OCI-LY7 (cell line): ENCODE data around the gene HDAC9.

Source experiments
- CTCF ChIP-seq: fragments of 200-600 bp; sonication (generic); conservative IDR thresholded peaks from 2 replicates; pipeline ENCODE4 v1.5.1; 2014; ENCODE audit warnings: mild to moderate bottlenecking, antibody characterized with exemption, low read length, moderate library complexity, mixed read lengths
- EZH2phosphoT487 ChIP-seq: fragments of 200-600 bp; sonication (generic); IDR thresholded peaks from 2 replicates; pipeline ENCODE4 v1.6.1; 2018; ENCODE audit warnings: low read depth, borderline replicate concordance, mild to moderate bottlenecking, mixed run types, antibody characterized with exemption, low read length, moderate library complexity, mixed read lengths

GRCh38 chr7:18656362-18656761 lies 160.8 kb downstream of the HDAC9 start:
- no peak for TF ChIP-seq CTCF
- no peak for TF ChIP-seq EZH2phosphoT487
